ENCODE data around the gene CYP2C9. TPM values are rescaled to one million over a fixed set of nuclear protein-coding genes. Genes with fewer than 3 reads are reported as not detected.

Gene CYP2C9
- polyA plus RNA-seq, 3 donors: 0.94 to 1.8 (median 1.3) TPM

GRCh38 chr10:95035332-95036295 lies 97.2 kb downstream of the CYP2C9 start:
- no peak for DNase-seq (ENCODE audit: low read depth in 3 of 3, low spot score in 2 of 3)

DNA sequence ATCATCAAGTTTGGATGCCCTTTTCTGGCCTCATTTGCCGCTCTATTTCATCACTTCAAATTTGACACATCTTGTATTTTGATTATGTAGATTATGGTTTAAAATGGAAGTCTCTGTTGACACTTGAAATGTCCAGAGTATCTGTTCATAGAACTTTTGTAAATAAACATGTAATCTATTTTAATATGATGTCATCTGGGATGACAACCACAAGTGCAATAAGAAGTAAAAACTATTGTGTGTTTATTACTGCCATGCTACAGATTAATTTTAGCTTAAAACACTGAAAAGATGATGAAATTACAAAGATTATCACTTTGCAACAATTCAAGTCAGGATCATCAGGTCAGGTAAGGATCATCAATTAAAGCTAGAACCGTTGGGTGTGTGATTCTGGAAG lies 100.8 kb downstream of the CYP2C9 start:
- DNase-seq (ENCODE audit: low read depth in 3 of 3, low spot score in 2 of 3): no peak

Other genes with a start within 250 kb of the CYP2C9 start
- gene CYP2C19, start 176.0 kb upstream of the CYP2C9 start, polyA plus RNA-seq (ENCODE audit: insufficient read length in 3 of 3): not detected
- 1 to 10 TPM; 1.8 to 3.5 (median 1.8) TPM for gene CYP2C8, start 130.8 kb downstream of the CYP2C9 start, polyA plus RNA-seq (ENCODE audit: insufficient read length in 3 of 3)

All from right renal cortex interstitium (tissue), 3 donors.